Retina (tissue), 1 donor: ENCODE results near the gene GADL1.

ENCODE experiments used
- DNase-seq: peaks from one replicate; pipeline ENCODE4 v3.0.0-alpha.2; 2016

GADL1 gene

GRCh38 chr3:30805695-30806094, 88.8 kb downstream of the GADL1 start:
- DNase-seq: no peak

- DNase-seq: no peak
These were observed 89.5 kb downstream of the GADL1 start for GRCh38 chr3:30804984-30805383.

- DNase-seq: no peak
These were observed 99.3 kb downstream of the GADL1 start for GRCh38 chr3:30795176-30795575.

GRCh38 chr3:30793740-30794139, 100.7 kb downstream of the GADL1 start:
- DNase-seq: no peak

- DNase-seq: no peak
These were observed 104.3 kb downstream of the GADL1 start for GRCh38 chr3:30790150-30790549.

- no peak for DNase-seq
These were observed 108.1 kb downstream of the GADL1 start for GRCh38 chr3:30786365-30786764.

- no peak for DNase-seq
These were observed 114.7 kb downstream of the GADL1 start for GRCh38 chr3:30779686-30780287.

- DNase-seq: no peak
These were observed 115.5 kb downstream of the GADL1 start for GRCh38 chr3:30778933-30779332.

- DNase-seq: no peak
These were observed 116.9 kb downstream of the GADL1 start for GRCh38 chr3:30777426-30778113.

- no peak for DNase-seq
These were observed 118.2 kb downstream of the GADL1 start for GRCh38 chr3:30776186-30776815.

GRCh38 chr3:30775040-30775439, 119.4 kb downstream of the GADL1 start:
- DNase-seq: no peak

- no peak for DNase-seq
These were observed 120.4 kb downstream of the GADL1 start for GRCh38 chr3:30774062-30774461.

GRCh38 chr3:30770387-30770786, 124.1 kb downstream of the GADL1 start:
- no peak for DNase-seq

GRCh38 chr3:30768703-30769550, 125.5 kb downstream of the GADL1 start:
- DNase-seq: peak; percentile 73

- no peak for DNase-seq
These were observed 126.4 kb downstream of the GADL1 start for GRCh38 chr3:30768046-30768445.

- DNase-seq: no peak
These were observed 127.9 kb downstream of the GADL1 start for GRCh38 chr3:30766522-30766921.

- no peak for DNase-seq
These were observed 129.6 kb downstream of the GADL1 start for GRCh38 chr3:30764891-30765290.

- no peak for DNase-seq
These were observed 130.2 kb downstream of the GADL1 start for GRCh38 chr3:30764281-30764680.

GRCh38 chr3:30761374-30761773, 133.1 kb downstream of the GADL1 start:
- no peak for DNase-seq

GRCh38 chr3:30760737-30761136, 133.7 kb downstream of the GADL1 start:
- DNase-seq: no peak

- DNase-seq: no peak
These were observed 134.3 kb downstream of the GADL1 start for GRCh38 chr3:30760040-30760695.

GRCh38 chr3:30756218-30756617, 138.2 kb downstream of the GADL1 start:
- no peak for DNase-seq

- no peak for DNase-seq
These were observed 140.0 kb downstream of the GADL1 start for GRCh38 chr3:30754426-30754825.
